GM21825 (cell line): Measurements from ENCODE around the gene SAA4.
"Not testable (repeated sequence)": the region's sequence is repeated elsewhere in the genome, so short reads cannot be mapped to it uniquely, and the experiment has no call there.

ENCODE experiments used
- ATAC-seq: cut with Tn5 transposase; IDR thresholded peaks from one replicate; pipeline ENCODE4 v1.9.1; 2021; ENCODE audit warnings: mild to moderate bottlenecking, moderate library complexity; ENCODE audit not compliant: unreplicated experiment

The SAA4 gene

GRCh38 chr11:18236664-18237356 lies at the start of gene SAA4:
TSS of gene SAA4 (minus strand) at chr11:18236802. CDS start at chr11:18235926, 876 bp downstream.
- ATAC-seq, result no peak

- ATAC-seq, result no peak
These were observed 49.2 kb upstream of the SAA4 start for GRCh38 chr11:18285841-18286240.

GRCh38 chr11:18282626-18283025 lies 46.0 kb upstream of the SAA4 start:
- ATAC-seq, result no peak

GRCh38 chr11:18280438-18281045 lies 43.9 kb upstream of the SAA4 start:
- peak; percentile 89 for ATAC-seq

- ATAC-seq, result no peak
These were observed 41.1 kb upstream of the SAA4 start for GRCh38 chr11:18277565-18278271.

GRCh38 chr11:18271206-18271605 lies 34.6 kb upstream of the SAA4 start:
- no peak for ATAC-seq

GRCh38 chr11:18270102-18270501 lies 33.5 kb upstream of the SAA4 start:
- ATAC-seq, result no peak

GRCh38 chr11:18269252-18269651 lies 32.6 kb upstream of the SAA4 start:
- not testable (repeated sequence) for ATAC-seq

GRCh38 chr11:18267335-18268133 lies 30.9 kb upstream of the SAA4 start:
- peak; percentile 44 for ATAC-seq

GRCh38 chr11:18265949-18266348 lies 29.3 kb upstream of the SAA4 start, which contains the start of gene SAA1:
TSS of gene SAA1 (plus strand) at chr11:18266264. CDS start at chr11:18266888, 624 bp downstream.
- ATAC-seq, result no peak

- no peak for ATAC-seq
These were observed 28.3 kb upstream of the SAA4 start for GRCh38 chr11:18264677-18265555.

GRCh38 chr11:18264035-18264434 lies 27.4 kb upstream of the SAA4 start:
- ATAC-seq, result no peak

- not testable (repeated sequence) for ATAC-seq
These were observed 26.2 kb upstream of the SAA4 start for GRCh38 chr11:18262681-18263350.

GRCh38 chr11:18261721-18262120 lies 25.1 kb upstream of the SAA4 start:
- no peak for ATAC-seq

GRCh38 chr11:18259259-18259658 lies 22.7 kb upstream of the SAA4 start:
- no peak for ATAC-seq

GRCh38 chr11:18254781-18255361 lies 18.3 kb upstream of the SAA4 start:
- ATAC-seq, result no peak

- no peak for ATAC-seq
These were observed 17.3 kb upstream of the SAA4 start for GRCh38 chr11:18253778-18254338.

- ATAC-seq, result no peak
These were observed 16.6 kb upstream of the SAA4 start for GRCh38 chr11:18253233-18253632.

- no peak for ATAC-seq
These were observed 12.0 kb upstream of the SAA4 start, which contains the start of gene SAA2 for GRCh38 chr11:18248561-18248960. TSS of gene SAA2 (minus strand) at chr11:18248668. CDS start at chr11:18248011, 657 bp downstream.
